HG03139 (cell line): ENCODE data around the gene INTS1.

Experiments used
- ATAC-seq: cut with Tn5 transposase; IDR thresholded peaks from one replicate; pipeline ENCODE4 v1.9.1; 2021; ENCODE audit not compliant: unreplicated experiment

INTS1 gene

DNA sequence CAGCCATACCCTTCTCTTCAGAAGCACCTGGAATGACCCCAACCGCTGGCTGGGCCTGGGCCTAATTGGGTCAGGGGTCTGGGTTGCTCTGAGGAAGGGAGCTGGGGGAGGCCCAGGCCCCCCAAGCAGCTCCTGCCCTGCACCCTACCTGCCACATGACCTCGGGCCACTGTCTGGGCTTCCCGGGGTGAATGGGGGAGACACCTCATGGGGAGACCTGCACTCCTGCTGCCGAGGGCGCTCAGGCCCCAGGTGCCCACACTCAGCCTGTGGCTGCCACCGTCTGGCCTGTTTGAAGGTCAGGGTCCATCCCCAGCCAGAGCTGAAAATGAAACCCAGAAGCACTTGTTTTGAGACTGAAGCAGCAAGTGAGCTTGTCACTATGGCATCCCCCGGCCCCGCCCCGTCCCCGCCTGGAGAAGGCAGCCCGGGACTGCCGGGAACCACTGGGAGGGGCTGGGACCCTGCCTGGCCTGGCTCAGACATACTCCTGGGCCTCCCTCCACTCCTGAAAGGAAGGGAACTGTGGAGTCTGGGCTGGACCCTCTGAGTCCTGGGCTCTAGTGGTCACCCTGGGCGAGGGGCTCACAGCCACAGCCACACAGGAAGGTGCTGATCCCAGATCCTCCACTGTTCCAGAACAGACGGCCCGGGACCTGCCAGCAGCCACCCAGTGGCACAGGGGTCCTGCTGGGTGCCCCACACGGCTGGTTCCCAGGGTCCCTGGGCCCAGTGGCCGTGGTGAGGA, 37.5 kb downstream of the INTS1 start:
- no peak for ATAC-seq

DNA sequence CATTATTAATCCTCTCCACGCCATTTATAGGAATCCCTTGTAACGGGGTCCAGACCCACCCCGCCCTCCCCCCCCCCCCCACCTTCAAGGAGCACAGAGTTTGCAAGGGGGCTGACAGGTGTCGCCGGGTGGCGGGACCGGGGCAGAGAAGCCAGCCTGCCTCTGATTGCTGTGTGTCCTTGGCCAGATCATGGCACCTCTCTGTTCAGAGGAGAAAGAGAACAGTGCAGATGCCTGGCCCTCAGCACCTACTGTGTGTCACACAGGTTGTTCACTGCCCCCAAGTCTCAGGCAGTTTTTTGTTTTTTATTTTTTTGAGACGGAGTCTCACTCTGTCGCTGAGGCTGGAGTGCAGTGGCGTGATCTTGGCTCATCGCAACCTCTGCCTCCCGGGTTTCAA, 39.5 kb downstream of the INTS1 start:
- ATAC-seq = no peak

DNA sequence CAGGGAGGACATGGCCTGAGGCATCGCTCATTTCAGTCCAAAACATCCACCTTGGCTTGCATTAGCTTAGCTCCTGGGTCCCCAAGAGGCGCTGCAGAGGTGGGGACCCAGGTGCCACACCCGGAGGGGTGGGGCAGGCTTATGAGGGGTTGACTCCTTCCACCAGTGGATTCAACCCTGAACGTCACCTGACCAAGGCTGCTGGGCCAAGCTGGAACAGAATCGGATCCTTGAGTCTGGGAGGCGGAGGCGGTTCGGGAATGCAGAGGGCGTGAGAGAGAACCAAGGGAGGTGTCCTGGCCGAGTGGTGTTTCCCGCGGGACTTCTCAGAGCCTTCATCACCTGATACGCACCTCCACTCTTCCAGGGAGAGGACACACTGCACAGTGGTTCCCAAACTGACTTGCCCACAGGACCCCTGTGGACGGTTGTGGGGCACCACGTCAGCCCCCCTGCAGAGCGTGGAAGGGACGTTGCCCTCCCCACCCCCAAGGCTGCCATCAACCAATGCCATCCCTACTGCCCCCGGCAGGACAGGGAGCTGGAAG, 40.4 kb downstream of the INTS1 start:
- no peak for ATAC-seq

DNA sequence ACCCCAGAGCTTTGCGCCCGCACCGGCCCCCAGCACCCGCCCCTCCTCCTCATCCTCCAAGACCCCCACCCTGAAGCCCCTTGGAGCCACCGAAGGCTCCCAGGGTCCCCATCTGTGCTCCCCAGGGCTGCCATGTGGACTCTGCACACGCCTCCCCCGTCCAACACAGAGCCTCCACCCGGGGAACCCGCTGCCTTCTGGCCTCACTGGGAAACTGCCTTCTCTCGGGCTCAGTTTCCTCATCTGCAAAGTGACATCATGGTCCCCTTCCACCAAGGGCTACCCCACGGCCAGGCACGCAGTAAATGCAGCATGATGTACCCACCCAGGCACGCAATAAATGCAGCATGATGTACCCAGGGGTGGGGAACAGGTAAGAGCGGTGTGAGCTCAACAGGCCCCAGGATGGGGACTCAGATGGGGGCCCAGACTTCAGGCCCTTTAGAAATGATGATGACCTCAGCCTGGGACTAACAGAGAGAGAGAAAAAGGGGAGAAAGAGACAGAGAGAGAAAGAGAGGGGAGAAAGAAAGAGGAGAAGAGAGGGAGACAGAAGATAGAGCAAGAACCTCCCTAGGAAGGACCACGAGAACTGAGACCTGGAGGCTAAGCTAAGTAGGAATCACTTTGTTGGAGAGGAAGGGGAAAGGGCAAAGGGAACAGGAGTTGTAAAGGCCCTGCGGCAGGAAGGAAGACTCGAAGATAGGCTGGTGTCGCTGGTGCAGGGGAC, 42.4 kb downstream of the INTS1 start:
- ATAC-seq = no peak

DNA sequence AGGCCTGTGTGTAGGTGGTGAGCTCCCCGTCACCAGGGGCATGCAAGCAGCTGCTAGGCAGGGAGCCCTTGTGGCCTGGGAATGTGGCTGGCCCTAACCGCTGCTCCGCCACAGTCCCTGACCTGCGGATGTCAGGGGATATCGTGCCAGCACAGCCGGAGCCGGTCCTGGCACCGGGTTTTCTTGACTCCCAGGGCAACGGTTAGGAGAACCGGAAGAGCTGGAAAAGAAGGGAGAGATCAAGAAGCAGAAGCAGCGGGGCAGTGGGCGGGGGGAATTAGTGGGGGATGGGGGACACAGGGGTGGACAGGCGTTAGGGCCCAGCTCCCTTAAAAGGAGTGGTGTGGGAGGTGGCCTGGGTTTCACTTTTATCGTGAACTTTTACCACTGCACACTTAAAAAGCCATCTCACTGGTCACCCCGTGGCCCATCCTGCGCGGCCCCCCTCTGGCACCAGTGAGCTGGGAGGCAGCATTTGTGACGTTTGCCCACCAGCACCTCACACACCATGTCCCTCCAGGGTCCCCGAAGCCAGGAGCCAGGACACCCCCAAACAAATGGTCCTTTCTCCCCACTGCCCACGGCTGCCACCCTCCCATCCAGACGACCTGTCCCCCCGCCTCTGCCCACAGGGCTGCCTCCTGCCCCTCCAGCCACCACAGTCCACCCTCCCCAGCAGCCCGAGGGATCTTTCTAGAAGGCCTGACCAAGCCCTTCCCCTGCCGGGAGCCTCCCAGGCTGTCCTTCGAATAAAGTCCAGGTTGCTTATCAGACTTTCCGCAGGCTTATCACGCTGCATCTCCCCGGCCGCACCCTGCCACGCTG, 43.2 kb downstream of the INTS1 start:
- no peak for ATAC-seq

DNA sequence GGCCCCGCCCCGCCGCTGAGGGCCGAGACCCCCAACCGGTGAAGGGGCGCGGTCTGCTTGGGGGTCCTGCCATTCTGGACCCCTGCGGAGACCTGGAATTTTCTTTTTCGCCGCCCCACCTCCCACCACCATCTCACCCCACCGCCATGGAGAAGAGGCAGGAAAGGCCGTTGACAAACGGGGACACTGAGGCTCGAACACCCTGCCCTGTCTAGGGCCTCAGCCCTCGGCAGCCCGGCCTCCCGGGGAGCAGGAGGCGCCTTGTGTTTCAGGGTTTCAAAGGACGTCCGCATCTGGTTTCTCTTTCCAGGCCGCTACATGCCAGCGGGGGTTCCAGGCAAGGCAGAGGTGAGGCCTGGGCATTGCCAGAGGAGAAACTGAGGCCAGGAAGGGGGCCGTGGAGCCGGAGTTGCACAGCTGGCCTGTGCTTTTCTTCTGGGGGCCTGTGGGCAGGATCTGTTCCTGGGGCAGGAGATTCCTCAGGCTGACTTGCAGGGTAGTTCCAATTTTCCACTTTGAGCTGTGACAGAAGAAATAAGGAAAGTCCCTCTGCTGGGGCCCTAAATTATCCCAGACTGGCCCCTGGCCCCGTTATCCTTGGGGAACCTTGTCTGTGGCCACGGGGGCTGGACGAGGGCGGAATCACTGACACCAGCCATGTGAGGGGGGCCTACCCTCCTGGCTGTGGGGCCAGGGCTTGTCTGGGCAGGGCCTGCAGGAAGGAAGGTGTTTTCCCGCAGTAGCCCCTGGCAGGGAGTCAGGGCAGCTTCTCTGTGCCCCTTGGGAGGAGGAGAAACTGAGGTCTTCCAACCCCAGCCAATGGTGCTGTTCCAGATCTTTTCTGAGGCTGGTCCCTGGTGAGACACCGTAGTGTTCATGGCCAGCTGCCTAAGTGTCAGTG, 44.0 kb downstream of the INTS1 start:
- peak; percentile 2 for ATAC-seq

DNA sequence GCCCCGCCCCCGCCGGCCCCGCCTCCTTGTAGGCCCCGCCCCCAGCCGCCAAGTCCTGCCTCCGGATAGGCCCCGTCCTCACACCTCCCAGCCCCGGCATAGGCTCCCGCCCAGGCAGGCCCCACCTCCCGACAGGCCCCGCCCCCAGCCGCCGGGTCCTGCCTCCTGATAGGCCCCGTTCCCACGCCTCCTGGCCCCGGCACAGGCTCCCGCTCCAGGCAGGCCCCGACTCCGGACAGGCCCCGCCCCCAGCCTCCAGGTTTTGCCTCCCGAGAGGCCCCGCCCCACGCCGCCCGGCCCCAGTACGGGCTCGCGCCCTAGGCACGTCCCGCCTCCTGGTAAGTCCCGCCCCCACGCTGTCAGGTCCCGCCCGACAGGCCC, 44.7 kb downstream of the INTS1 start:
- peak; percentile 93 for ATAC-seq

DNA sequence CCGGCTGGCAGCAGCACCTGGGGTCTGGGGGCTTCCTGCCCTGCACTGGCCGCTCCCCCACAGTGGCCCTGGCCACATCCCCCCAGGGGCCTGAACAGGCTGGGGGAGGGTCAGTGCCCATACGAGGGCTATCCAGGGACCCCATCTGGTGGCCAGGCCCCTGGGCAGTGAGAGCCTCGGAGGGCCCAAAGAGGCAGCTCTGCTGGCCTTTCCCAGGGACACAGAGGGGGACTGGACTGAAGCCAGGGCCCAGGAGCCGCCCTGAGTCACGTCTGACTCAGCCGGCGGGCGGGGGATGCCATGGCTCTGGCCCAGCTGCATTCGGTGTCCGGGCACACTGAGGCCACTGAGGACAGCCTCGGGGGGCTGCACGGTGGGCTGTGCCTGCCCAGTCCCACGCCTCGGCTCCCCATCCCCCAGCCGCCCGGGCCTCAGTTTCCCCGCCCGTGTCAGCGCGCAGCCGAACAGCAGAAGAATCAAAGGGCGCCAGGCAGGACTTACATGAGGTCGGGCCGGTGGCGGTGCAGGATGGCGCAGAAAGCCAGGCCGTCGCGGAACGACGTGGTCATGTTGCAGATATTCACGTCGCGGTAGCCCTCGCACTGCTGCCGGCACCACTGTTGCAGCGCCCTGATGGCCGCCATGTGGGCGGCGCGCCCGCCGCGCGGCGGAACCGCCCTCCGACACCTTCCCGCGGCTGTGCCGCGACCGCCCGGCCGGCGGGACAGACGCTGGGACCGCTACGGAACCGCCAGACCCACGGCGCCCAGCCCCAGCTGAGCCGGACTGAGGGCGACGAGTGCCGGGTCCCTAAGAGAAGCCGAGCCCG, 45.3 kb downstream of the INTS1 start, which contains the start of gene MICALL2:
TSS of gene MICALL2 (minus strand) at position 788 of the 829 bp plus-strand sequence. CDS start at position 644, 144 bp downstream.
- peak; percentile 13 for ATAC-seq

DNA sequence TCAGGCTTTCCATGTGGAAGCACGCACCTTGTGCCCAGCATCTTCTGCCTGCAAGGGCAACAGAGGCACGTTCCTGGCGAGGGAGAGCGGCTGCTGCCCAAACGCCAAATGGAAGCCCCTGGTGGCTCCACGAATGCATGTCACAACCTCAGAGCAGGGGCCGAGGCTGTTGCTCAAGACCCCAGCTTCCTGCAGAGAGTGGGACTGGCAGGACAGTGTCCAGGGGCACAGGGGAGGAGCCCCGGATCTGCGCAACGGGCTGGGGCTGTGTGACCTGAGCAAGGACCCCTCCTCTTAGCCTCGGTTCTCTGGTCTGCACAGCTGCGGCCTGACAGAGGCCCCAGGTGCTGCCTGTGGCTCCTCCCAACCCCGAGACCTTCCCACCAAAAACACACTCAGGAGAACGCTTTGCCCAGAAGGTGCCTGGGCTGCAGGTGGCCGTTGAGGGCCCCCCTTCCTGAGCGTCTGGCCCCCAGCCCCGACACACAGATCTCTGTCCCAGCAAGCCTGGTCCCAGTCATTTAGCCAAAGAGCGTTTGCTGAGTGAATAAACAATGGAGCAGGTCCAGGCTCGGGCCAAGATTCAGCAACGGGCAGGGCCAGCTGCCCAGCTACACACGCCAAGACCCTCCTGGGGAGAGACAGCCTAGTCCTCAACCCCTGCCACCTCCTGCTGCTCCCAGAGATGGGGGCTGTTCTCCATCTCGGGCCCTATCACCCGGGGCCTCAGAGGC, 46.1 kb downstream of the INTS1 start:
- ATAC-seq = no peak

DNA sequence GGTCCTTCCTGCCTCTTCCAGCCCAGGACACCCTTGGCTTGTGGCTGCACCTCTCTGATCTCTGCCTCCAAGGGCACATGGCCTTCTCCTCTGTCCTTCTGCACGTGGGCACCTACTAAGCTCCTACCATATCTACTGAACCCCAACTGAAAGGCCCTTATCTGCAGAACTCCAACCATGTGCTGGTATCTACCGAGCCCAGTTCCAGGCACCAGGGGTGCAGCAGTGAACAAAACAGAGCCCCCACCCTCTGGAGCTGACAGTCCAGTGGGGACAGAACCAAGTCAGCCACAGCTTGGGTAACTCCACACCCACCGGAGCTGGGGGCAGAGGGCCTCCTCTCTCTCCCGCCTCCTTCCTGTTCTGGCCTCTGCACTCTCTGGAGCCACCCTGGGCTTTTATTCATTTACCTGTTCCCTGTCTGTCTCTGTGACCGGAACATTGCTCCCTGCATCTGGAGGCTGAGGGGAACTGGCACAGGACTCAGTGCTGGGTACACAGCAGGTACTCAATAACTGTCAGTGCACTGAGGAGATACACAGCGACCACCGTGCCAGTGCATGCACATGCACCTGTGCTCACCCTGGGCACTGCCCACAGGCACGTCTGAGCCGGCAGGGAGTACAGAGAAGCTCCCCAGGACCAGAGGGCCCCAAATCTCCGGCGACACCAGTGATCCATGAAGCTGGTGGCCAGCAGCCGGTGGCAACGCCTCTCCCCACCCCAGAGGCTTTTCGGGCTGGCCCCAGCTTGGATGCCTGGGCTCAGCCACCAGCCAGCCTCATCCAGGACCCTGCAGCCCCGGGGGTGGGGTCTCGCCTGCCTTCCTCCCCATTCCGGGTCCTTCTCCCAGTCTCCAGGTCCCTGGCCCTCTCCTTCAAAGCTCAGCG, 46.9 kb downstream of the INTS1 start:
- no peak for ATAC-seq

DNA sequence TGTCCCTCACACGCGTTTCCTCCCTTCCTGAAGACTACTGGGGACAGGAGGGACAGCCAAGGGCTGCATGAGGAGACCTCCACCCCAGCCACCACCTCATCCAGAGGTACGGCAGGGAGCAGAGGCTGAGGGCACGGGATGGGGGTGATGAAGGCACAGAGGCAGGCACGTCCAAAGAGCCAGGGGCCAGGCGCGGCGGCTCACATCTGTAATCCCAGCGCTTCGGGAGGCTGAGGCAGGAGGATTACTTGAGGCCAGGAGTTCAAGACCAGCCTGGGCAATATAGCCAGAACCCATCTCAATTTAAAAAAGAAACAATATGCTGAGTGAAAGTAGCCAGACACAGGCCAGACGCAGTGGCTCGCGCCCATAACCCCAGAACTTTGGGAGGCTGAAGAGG, 48.2 kb downstream of the INTS1 start:
- no peak for ATAC-seq

DNA sequence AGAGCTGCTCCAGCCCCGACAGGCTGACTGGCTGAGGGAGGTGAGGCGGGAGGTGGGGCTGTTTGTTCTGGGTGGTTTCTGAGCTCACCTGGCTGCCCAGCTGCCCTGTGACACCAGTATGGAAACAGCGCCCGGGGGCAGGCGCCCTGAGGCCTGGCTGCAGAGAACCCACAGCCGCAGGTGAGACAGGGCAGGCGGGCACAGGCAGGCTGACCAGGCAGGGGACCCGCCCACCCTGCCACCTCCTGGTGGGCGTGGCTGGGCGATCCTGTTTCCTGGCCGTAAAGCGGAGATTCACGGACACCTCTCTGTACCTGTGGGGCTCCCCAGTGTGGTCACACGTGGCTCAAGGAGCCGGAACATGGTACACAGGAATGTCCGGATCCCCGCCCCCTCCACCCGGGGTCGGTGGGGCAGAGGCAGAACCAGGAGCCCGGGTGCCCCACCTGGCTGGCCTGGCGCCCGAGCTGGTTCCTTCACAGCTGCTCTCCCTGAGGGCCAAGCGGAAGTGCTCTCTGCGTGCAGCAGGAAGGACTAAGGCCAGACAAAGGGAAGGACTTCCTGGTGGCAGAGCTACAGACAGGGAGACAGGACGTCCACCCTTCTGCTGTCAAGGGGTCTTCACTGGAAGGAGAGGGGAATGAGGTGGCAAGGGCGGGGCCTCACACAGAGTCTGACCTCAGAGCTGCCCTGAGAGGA, 48.8 kb downstream of the INTS1 start:
- no peak for ATAC-seq

DNA sequence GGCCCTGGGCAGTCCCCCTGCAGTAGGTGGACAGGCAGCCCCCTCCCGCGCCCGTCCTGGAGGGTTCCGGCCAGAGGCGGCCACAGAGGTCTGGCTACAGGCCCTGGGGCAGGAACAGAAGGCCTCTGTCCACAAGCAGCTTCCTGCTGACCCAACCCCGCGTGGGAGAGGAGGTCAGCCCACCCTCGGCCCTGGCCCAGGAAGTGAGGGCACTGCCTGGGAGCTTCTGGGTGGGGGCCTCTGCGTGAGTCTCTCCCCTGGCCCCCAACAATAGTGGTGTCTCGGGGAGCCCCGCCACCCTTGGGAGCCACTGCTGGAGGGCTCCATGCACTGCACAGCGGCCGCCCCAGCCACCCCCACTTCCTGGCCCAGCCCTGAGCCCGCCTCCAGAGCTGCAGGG, 49.6 kb downstream of the INTS1 start:
- ATAC-seq = no peak

DNA sequence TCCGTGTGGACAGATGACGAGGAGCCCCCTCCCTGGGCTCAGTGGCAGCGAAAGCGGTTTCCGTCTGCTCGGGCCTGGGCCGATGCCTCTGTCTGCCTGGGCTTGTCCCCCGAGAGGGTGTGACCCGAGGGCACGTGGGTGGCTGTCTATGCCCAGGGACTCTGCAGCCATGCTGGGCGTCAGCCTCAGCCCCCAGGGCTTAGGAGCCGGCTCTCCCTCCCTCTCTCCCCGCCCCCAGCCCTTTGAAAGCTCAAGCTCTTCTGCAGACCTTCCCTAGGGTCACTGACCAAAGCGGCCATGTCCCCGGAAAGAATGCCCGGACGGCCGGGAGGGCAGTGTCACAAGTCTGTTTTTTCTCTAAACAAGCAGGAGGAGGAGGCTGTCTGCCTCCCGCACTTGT, 52.0 kb downstream of the INTS1 start:
- no peak for ATAC-seq

DNA sequence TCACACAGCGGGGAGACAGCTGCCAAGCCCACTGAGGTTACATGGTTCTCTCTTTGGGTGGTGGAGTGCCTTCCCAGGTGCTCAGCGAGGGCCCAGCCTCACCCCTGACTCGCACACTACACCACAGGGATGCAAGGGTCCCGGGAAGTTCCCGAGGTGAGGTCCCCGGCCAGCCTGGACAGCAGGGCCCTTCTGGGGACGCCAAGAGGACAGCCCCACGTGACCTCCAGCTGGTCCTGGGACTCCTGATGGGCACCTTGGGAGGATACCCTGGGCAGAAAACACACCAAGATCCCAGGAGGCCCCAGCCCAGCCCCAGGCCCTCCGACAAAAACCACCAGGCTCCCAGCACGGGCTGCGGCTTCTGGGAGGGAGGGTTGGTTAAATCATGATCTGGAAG, 53.2 kb downstream of the INTS1 start:
- ATAC-seq = no peak

DNA sequence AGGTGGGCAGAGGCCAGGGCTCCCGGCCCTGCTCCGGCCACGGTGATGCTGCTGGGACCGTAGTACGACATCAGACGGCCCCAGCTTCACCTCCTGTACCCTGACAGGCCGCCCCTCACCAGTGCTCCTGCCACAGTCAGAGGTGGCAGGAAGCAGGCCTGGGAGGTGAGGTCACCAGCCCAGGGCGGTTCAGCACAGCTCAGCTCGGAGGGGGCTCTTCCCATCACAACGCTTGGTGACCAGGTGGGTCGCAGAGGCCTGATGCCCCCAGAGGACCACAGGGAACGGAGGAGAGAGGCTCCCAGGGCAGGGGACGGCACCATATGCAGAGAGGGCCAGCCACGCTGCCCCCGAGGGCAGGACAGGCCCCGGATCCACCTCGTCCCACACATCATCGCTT, 53.8 kb downstream of the INTS1 start:
- no peak for ATAC-seq

DNA sequence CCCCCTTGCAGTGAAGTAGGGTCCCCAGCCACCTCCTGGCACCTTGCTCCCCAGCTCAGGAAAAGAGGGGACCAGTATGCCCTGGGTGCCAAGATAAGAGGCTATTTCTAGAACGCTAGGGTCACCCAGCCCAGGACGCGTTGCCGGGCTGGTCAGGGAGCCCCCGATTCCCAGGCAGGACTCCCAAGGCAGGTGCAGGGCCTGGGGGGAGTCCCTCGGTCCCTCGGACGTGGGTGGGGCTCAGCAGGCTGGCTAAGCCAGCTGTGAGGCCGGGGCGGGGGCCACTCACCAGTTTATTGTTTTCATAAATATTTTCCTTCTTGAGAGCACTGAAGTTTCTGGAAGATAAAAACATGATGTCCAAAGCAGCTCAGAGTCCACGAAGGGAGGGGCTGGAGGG, 54.2 kb downstream of the INTS1 start:
- ATAC-seq = no peak
